HUES48 (cell line): ENCODE data around the gene PPRC1.

Experiments
- H3K27ac ChIP-seq: one replicate; pipeline ENCODE4 v1.7.0; 2013; ENCODE audit warnings: low read depth, low read length, inconsistent platforms
- H3K27me3 ChIP-seq: 2 replicates; pipeline ENCODE4 v1.6.1; 2013; ENCODE audit warnings: mild to moderate bottlenecking, low read length; ENCODE audit not compliant: control insufficient read depth, insufficient read depth
- H3K36me3 ChIP-seq: 2 replicates; pipeline ENCODE4 v1.6.1; 2013; ENCODE audit warnings: low read length; ENCODE audit not compliant: control insufficient read depth, insufficient read depth
- H3K4me1 ChIP-seq: 2 replicates; pipeline ENCODE4 v1.6.1; 2013; ENCODE audit warnings: mild to moderate bottlenecking, low read length; ENCODE audit not compliant: control insufficient read depth, insufficient read depth
- H3K4me3 ChIP-seq: 2 replicates; pipeline ENCODE4 v1.5.1; 2013; ENCODE audit warnings: mild to moderate bottlenecking, low read depth, low read length
- H3K9ac ChIP-seq: 2 replicates; pipeline ENCODE4 v1.6.1; 2013; ENCODE audit warnings: mild to moderate bottlenecking, low read depth, low read length, moderate library complexity
- H3K9me3 ChIP-seq: 2 replicates; pipeline ENCODE4 v1.6.1; 2013; ENCODE audit warnings: low read length; ENCODE audit not compliant: control insufficient read depth, insufficient read depth

The PPRC1 gene

DNA sequence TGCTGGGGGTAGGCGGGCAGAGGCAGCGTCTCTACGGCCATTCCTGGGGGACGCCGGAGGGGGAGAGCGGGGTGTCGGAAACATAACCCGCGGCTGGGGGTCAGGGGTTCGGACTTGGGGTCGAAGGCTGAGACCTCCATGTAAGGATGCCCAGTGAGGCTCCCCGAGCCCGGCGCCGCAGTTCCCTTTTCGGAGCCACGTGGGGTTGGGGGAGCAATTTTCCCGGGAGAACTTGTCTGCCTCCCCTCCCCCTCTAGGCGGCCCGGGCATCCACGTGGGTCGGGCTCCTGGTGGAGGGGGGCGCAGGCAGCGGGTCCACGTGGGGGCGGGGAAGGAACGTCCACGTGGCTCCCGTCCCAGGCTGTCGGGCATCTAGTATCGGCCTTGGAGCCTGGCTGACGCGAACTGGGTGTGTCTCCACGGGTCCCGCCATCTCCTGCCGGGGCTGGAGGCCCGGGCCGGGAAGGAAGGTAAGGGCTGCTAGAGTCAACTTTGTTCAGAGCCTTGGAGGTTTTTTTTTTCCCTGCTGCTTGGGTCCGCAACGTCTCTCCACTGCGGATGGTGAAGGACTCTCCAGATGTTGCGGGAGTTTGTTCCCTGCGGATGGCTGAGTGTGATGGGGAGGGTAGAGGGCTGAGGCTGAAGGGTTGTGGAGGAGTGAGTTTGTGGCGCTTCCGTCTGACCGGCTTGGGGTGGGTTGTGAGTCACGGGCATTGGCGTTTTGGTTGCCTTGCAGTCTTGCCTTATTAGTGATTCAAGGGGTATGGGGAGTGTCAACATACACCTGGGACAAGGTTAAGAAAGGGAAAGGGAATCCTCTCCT lies 744 bp downstream of the PPRC1 start:
- H3K4me1 ChIP-seq: peaks cover 16% of the 10 kb centered on the region
- no peaks in the 10 kb centered on the region for H3K9me3 ChIP-seq
- peak overlapping the region; percentile 94 for H3K27ac ChIP-seq

DNA sequence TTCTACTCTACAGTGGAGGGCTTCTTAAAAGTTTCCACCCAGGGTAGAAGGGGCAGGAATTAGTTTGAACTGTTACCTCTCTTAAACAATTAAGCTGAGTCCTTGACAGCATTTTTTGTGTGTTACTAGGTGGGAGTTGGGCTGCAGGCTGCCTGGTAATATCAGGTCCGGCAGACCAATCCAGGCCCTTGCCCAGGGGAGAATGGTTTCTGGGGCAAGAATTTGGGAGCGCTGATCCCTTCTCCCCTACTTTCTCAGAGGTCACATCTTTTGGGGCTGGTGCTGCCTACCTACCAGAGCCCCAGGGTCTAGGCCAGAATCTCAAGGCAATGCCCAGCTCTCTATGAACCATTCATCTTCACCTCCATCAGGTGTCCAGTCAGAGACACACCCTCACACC lies 1.6 kb downstream of the PPRC1 start:
- Histone ChIP-seq H3K4me3 (peak overlapping the region; percentile 90), H3K27me3 (no peaks in the 10 kb centered on the region), H3K36me3 (peaks cover 29% of the 10 kb centered on the region), H3K27ac (no peak overlapping the region), H3K9ac (peak overlapping the region; percentile 97), H3K4me1 (peaks cover 16% of the 10 kb centered on the region), H3K9me3 (no peaks in the 10 kb centered on the region)

More for the DNA sequence above, 744 bp downstream of the PPRC1 start:
- Histone ChIP-seq H3K4me3 (peak overlapping the region; percentile 90), H3K27me3 (no peaks in the 10 kb centered on the region), H3K9ac (peak overlapping the region; percentile 97), H3K36me3 (peaks cover 21% of the 10 kb centered on the region)

DNA sequence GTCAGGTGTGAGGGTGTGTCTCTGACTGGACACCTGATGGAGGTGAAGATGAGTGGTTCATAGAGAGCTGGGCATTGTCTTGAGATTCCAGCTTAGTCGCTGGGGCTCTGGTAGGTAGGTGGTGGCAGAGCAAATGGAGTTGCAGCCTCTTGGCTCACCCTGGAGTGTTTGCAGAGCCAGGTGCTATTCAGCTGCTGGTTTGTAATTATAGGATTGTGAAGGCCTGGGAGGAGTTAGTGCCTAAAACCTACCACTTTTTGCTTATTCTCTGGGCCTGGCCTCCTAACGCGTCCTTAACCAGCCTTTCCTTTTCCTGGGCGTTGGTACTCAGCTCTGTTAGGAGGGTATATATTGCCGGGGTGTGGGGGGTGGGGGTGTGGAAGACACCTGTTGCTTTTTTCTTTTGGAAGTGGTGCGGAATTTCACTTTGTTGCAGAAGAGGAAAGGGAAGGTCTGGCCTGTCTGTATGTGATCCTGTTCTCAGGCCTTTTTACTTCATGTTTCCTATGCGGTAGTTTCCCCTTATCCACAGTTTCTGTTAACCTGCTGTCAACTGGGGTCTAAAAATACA lies 3.2 kb downstream of the PPRC1 start:
- Histone ChIP-seq H3K9me3 (no peaks in the 10 kb centered on the region), H3K4me3 (no peak overlapping the region; the same call in 1 of the 2 replicates), H3K9ac (no peak overlapping the region), H3K4me1 (peaks cover 16% of the 10 kb centered on the region), H3K36me3 (peaks cover 46% of the 10 kb centered on the region), H3K27ac (no peak overlapping the region), H3K27me3 (no peaks in the 10 kb centered on the region)

- peaks cover 11% of the 10 kb centered on the region for H3K4me1 ChIP-seq
- no peak overlapping the region for H3K4me3 ChIP-seq
- H3K9ac ChIP-seq: no peak overlapping the region
- no peaks in the 10 kb centered on the region for H3K9me3 ChIP-seq
- no peak overlapping the region for H3K27ac ChIP-seq
- H3K27me3 ChIP-seq: no peaks in the 10 kb centered on the region
- peaks cover 75% of the 10 kb centered on the region for H3K36me3 ChIP-seq
These were observed 6.7 kb downstream of the PPRC1 start for GRCh38 chr10:102139281-102140110.

DNA sequence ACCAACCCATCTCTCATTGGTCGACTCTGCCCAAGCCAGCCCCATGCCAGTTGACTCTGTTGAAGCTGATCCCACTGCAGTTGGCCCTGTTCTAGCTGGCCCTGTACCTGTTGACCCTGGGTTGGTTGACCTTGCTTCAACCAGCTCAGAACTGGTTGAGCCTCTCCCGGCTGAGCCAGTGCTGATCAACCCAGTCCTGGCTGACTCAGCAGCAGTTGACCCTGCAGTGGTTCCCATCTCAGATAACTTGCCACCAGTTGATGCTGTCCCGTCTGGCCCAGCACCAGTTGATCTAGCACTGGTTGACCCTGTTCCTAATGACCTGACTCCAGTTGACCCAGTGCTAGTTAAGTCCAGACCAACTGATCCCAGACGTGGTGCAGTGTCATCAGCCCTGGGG lies 7.4 kb downstream of the PPRC1 start:
- Histone ChIP-seq H3K4me3 (no peak overlapping the region), H3K27ac (no peak overlapping the region), H3K36me3 (peaks cover 75% of the 10 kb centered on the region), H3K9ac (no peak overlapping the region), H3K9me3 (no peaks in the 10 kb centered on the region), H3K4me1 (peaks cover 5% of the 10 kb centered on the region), H3K27me3 (no peaks in the 10 kb centered on the region)

GRCh38 chr10:102140913-102141540 lies 8.2 kb downstream of the PPRC1 start:
- H3K27me3 ChIP-seq: no peaks in the 10 kb centered on the region
- H3K9ac ChIP-seq: no peak overlapping the region
- no peak overlapping the region for H3K27ac ChIP-seq
- H3K9me3 ChIP-seq: no peaks in the 10 kb centered on the region
- H3K4me1 ChIP-seq: no peaks in the 10 kb centered on the region
- H3K36me3 ChIP-seq: peaks cover 81% of the 10 kb centered on the region
- no peak overlapping the region for H3K4me3 ChIP-seq

DNA sequence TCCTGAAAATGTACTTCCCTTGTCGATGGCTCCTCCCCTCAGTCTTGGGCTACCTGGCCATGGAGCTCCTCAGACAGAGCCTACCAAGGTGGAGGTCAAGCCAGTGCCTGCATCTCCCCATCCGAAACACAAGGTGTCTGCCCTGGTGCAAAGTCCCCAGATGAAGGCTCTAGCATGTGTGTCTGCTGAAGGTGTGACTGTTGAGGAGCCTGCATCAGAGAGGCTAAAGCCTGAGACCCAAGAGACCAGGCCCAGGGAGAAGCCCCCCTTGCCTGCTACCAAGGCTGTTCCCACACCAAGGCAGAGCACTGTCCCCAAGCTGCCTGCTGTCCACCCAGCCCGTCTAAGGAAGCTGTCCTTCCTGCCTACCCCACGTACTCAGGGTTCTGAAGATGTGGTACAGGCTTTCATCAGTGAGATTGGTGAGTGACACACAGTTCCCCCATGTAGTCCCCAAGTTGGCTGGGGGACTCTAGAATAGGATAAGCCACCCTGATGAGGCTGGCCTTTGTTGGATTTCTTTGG lies 8.8 kb downstream of the PPRC1 start:
- peaks cover 87% of the 10 kb centered on the region for H3K36me3 ChIP-seq
- H3K9me3 ChIP-seq: no peaks in the 10 kb centered on the region
- no peak overlapping the region for H3K27ac ChIP-seq

GRCh38 chr10:102146971-102147428 lies 14.2 kb downstream of the PPRC1 start:
- H3K4me3 ChIP-seq: no peak overlapping the region
- peaks cover 79% of the 10 kb centered on the region for H3K36me3 ChIP-seq

More for the DNA sequence above, 8.8 kb downstream of the PPRC1 start:
- no peaks in the 10 kb centered on the region for H3K27me3 ChIP-seq
- no peaks in the 10 kb centered on the region for H3K4me1 ChIP-seq
- H3K9ac ChIP-seq: no peak overlapping the region
- no peak overlapping the region for H3K4me3 ChIP-seq

GRCh38 chr10:102147561-102147960 lies 14.7 kb downstream of the PPRC1 start:
- peaks cover 77% of the 10 kb centered on the region for H3K36me3 ChIP-seq
- no peaks in the 10 kb centered on the region for H3K9me3 ChIP-seq
- H3K9ac ChIP-seq: no peak overlapping the region

More at GRCh38 chr10:102146971-102147428, 14.2 kb downstream of the PPRC1 start:
- H3K9me3 ChIP-seq: no peaks in the 10 kb centered on the region
- no peak overlapping the region for H3K27ac ChIP-seq
- H3K4me1 ChIP-seq: peaks cover 6% of the 10 kb centered on the region
- H3K27me3 ChIP-seq: no peaks in the 10 kb centered on the region
- no peak overlapping the region for H3K9ac ChIP-seq

GRCh38 chr10:102148275-102148674 lies 15.4 kb downstream of the PPRC1 start:
- Histone ChIP-seq H3K9ac (no peak overlapping the region), H3K36me3 (peaks cover 71% of the 10 kb centered on the region), H3K4me1 (peaks cover 6% of the 10 kb centered on the region), H3K27me3 (no peaks in the 10 kb centered on the region), H3K4me3 (no peak overlapping the region), H3K9me3 (no peaks in the 10 kb centered on the region), H3K27ac (no peak overlapping the region)

More at GRCh38 chr10:102147561-102147960, 14.7 kb downstream of the PPRC1 start:
- Histone ChIP-seq H3K4me1 (peaks cover 6% of the 10 kb centered on the region), H3K27me3 (no peaks in the 10 kb centered on the region), H3K4me3 (no peak overlapping the region), H3K27ac (no peak overlapping the region)
